Posterior cingulate gyrus (tissue), 11 donors: ENCODE data around the gene PWWP3B.
A peak's percentile ranks its signal among the peaks of the same experiment; 100 is the strongest.
"Not testable (repeated sequence)": the region's sequence is repeated elsewhere in the genome, so short reads cannot be mapped to it uniquely, and the experiment has no call there.

Experiments
- DNase-seq, 10 donors: peaks; one replicate each; pipeline versions ENCODE4 v3.0.0 to v3.0.0-alpha.2; 2020 to 2021; ENCODE audit warnings: mixed read lengths in 3 of 10
- intact Hi-C: fragments of 100-400 bp; cut with DNase I; formaldehyde crosslinking; loops from one replicate; pipeline ENCODE4 v1.15.1; 2023

PWWP3B gene

DNA sequence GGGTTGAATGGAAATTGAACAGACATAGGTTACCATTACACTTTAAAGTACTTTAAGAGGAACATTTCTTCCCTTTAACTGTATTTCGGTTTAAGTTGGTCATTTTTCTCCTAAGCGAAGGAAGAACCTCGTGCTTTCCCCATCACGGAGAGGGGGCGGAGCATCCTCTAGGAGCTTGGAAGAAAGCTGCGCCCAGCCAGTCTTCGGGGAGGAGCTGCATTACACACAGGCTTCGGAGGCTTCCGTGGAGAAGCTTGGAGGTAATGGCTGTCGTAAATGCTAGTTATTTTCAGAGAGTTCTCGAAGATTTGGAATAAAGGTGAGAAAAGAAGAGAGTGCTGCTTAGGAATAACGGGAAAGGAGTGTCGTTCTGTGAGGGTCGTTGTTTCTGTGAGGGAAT, at the start of gene PWWP3B:
Gene PWWP3B (plus strand): TSS at position 199 of the 400 bp plus-strand sequence. CDS start 37,128 bp downstream, outside the sequence.
- peak in 9 of 10 donors; percentile 11 to 85 (median 36) for DNase-seq
- intact Hi-C loops, result no loop called here

DNA sequence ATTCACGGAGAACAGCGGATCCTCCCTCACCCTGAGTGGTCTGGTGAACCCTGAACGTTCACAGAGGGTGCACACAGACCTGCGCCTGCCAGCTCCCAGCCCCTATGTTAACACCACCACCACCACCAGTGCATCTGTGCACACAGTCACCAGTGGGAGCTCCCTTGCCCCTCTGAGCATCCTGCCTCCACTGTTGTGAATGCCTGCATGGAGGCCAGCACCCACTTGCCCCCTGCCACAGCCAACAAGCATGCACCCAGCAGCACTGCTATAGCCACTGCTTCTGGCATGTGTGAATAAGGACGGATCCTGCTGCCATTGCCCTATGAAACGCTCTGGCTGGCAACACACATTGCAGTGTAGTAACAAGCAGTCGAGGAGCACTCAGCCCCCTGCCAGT, 29.1 kb upstream of the PWWP3B start:
- intact Hi-C loops, result no loop called here
- DNase-seq, result peak in 1 of 10 donors; percentile 57

DNA sequence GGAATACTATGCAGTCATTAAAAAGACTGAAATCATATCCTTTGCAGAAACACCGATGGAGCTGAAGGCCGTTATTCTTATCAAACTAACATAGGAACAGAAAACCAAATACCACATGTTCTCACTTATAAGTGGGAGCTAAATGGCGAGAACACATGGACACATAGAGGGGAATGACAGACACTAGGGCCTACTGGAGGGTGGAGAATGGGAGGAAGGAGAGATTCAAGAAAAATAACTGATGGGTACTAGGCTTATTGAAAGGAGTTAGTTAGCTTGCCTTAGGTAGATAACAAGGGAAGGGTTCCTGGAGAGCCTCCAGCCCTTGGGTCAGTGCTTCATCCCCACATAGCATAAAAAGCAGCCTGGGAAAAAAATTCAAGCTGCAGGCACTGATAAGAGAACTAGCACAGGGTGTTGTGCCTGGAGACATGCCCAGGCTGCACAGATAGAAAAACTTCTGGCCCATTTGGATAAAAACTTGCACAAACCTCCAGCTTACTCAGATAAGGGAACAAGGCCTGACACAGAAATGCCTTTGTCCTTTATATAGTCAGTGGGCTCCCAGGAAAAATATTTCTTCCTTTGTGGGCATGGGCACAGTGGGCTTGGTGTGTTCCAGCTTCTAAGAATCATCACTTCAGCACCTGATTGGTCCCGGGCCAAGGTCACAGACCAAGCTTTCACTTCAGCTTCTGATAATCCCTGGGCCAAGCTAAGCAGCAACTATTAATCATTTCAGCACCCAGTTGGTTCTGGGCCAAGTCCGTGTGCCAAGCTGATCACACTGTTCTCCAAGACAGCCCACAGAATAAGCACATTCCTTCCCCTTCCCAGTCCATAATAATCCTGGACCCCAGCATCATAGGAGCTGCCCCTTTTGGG, 23.1 kb upstream of the PWWP3B start:
- intact Hi-C loops, result no loop called here
- no peak for DNase-seq

DNA sequence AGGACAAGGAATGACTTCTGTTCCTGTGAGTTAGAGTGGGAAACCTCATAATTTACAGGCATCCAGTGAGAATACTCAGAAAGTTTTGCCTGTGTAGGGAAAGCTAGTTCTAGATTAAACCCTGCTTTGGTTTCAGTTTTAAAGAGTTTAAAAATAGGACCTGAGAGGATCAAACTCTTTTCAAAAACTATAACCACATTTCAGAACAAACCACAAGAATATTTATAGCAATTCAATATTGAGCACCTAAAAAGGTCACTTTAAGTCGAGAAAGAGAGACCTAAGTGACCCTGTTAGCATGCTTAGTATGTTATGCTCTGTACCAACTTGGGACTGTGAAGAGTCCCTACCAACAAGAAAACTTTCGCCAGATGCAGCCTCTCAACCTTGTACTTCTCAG, 17.4 kb upstream of the PWWP3B start:
- intact Hi-C loops, result no loop called here
- DNase-seq, result no peak

DNA sequence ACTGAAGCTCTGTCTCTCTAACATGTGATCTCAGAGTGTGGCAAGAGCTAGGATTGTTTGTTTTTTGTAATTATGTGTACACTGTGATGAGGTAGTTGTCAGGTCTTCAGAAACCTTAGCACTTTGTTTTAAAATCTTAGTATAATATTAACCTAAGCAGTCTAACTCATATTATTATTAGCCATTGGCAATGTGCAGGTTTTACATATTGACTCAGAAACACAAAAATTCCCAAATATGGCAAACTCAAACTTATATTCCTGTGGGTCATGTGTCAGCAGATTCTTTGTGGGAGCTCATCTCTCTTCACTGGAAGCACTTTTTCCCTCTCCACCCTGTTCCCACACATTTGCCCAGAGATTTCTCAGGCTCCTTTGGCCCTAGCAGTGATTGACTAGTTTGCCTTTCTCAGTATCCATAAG, 8.2 kb upstream of the PWWP3B start:
- intact Hi-C loops, result no loop called here
- DNase-seq, result no peak

DNA sequence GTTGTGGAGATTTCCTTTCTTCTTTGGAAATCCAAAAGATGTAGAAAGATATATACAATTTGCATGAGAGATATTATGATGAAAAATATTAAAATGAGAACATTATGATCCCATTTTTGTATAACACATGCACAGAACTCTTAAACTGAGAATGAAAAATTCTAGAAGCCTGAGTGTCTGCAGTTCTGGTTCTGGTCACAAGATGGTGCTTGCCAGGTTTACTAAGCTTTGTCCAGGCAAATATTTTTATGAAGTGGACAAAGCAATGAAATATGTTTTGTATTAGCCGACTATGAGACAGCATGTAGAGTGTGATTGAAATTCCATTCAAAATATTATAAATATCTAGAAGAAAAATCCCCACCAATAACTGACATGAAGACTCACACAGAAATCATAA, 2.2 kb downstream of the PWWP3B start:
- intact Hi-C loops, result loop anchor here (5.0 to 10.0 kb wide), 2 partner anchors 52 to 224 kb away; no protein-coding TSS in a partner anchor
- DNase-seq, result peak in 2 of 10 donors; percentile 2 to 49

DNA sequence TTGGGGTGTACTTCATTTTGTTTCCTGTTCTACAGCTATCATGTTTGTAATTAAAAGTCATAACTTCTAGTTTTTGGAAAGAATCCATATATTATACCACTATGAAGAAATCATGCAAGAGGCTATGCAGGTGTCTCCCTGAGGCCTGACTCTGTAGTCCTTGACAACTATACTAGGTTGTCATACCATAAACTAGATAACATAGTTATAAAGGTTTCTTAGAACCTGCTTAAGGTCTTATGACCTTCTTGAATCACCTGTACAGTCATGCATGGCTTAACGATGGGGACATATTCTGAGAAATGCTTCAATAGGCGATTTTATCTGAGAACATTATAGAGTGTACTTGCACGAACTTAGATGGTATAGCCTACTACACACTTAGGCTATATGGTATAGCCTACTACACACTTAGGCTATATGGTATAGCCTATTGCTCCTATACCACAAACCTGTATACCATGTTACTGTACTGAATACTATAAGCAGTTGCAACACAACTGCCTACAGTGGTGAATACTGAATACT, 3.3 kb downstream of the PWWP3B start:
- intact Hi-C loops, result loop anchor here (5.0 to 10.0 kb wide), 2 partner anchors 51 to 223 kb away; no protein-coding TSS in a partner anchor
- no peak for DNase-seq

DNA sequence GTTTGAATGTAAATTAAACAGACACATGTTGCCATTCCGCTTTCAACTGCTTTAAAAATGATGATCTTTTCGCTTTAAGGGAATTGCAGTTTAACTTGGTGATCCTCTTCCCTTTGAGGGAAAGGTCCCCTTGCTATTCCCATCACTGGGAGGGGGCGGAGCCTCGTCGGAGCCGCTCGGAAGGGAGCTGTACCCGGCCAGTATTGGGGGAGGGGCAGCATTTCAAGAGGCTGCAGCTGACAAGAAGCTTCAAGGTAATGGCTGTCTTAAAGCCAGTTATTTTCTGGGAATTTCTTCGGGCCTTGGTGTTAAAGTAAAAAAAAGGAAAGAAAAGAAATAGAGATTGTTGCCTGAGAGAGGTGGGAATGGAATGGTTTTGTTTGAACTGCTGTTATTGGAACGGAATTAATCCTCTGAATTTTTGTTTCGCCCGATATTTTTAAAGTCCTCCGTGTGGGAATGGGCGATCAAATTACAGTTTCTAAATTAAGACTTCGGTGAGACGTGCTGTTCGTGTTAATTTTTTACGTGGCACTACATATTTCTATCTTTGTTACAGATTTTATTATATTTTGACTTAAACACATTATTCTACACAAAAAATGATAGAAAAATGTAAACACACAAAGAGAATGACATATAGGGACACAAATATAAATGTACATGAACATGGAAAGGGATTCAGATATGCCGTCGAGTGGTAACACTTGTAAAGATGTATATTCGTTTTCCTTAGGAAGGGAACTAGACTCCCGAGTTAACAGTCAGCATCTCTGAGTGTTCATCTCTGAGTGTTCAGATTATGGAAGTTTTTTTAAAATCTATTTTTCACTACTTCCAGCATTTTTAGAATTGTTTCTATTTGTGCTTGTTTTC, 9.2 kb downstream of the PWWP3B start:
- DNase-seq, result peak in 9 of 10 donors; percentile 43 to 94 (median 65)
- intact Hi-C loops, result loop anchor here (10.0 kb wide), 1 partner anchor 217 kb away; no protein-coding TSS in a partner anchor

DNA sequence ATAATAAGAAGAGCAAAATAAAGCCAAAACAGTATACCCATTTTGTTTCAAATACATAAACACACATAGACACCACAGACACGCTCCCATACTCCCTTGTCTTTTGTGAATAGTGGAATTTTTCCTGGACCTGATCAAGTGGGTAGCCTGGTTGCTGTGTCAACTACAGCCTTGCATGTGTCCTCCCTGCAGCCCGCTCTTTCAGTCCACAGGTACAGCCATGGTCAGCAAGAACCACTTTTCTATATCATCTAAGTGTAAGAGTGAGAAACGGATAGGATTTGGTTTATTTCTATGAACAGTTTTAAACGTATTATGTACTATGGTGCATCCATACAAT, 9.8 kb downstream of the PWWP3B start:
- intact Hi-C loops, result loop anchor here (10.0 kb wide), 1 partner anchor 217 kb away; no protein-coding TSS in a partner anchor
- peak in 1 of 10 donors; percentile 44 for DNase-seq

DNA sequence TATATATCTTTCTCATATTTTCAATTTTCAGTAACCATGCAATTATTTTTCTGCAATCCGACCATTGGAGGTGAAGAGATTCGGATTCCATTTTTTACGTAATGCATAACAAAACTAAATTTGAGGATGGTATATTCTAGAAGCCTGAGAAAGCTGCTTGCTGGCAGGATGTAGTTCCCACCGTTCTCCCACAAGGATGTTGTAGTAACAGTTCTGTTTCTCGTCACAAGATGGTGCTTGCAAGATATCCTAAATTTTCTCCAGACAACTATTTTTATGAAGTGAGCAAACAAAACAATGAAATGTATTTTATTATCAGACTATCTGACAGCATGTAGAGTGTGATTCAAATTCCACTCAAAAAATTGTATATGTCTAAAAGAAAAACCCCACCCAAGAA, 10.7 kb downstream of the PWWP3B start:
- no peak for DNase-seq
- intact Hi-C loops, result loop anchor here (10.0 kb wide), 1 partner anchor 216 kb away; no protein-coding TSS in a partner anchor

DNA sequence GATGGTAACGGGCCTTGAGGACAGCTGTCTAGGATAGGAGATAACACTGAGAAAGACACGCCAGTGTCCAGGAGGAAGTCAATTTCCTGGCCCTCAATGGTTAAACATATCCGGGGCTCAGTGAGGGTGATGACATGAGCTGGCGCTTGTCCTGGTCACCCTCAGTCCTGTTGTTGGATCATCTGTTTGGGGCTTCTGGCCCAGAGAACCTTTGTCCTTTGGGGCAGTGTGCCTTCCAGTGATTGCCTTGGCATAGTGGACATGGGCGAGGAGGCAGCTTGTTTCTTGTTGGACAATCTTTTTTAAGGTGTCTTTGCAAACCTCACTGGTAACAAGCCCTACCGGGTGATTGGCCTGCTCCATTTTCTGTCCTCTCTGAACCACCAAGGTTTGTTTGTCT, 15.6 kb downstream of the PWWP3B start:
- DNase-seq, intact Hi-C loops: not testable (repeated sequence)

DNA sequence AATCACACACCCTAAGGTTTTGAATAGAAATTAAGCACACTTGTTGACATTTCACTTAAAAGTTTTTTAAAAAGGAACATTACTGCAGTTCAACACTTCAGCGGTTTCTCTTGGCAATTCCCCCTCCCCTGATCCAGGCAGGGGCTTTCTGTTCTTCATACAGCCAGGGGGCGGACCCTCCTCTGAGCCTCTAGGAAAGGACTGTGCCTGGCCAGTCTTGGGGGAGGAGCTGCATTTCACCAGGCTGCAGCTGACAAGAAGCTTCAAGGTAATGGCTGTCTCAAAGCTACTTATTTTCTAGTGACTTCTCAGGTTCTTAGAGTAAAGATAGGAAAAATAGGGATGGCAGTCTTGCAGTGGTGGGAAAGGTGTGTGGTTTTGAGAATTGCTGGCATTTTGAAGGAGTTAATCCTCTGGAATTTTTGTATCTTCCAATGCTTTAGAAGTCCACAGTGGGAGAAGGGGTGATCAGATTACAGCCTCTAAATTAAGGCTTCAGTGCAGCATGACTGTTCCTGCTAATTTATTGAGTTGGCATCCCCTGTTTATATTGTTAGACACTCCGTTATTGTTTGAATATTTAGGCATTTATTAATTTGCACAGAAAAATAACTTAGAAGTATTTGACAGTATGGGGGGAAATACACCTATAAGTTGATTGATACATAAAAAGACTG, 33.5 kb downstream of the PWWP3B start:
- intact Hi-C loops, result no loop called here
- no peak for DNase-seq

DNA sequence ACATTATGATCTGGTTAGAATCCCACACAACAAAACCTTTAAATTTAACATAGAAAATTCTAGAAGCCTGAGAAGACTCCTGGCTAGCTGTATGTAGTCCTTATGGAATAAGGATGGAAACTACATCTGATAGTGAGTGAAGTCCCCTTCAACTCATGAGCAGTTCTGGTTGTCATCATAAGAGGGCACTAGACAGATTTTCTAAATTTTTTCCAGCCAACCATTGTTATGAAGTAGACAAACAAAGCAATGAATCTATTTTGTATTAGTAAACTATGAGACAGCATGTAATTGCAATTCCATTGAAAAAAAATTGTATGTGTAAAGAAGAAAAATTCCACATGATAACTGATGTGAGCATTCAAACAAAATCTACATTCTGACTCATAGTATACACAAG, 35.2 kb downstream of the PWWP3B start:
- intact Hi-C loops, result no loop called here
- DNase-seq, result no peak

DNA sequence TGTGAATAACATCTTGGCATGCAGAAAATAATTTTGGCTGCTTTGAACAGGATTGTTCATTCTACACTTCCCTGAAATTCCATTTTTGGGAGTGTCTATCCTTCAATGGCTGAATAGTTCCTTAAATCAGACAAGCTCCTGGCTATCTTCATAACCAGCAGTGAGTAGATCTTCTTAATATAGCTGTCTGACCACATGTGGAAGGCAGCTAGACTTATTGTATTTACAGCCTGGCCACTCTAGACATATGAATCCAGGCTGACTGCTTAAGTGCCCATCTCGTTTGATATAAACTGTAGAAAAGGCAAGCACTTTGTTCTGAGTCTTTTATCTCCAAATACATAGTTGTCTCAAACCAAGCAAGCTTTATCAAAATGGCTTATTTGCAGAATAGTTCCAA, 40.0 kb downstream of the PWWP3B start:
- DNase-seq, result no peak
- intact Hi-C loops, result no loop called here
